K562 (cell line): Measurements from ENCODE around the gene FTHL17.

ENCODE experiments used
- BCL6 ChIP-seq: fragments of 250-450 bp; sonication (Bioruptor Pico); IDR thresholded peaks from 2 replicates; pipeline ENCODE4 v1.4.0; 2020
- CHD1 ChIP-seq: fragments of 200-600 bp; sonication (generic); IDR thresholded peaks from one replicate; pipeline ENCODE4 v1.6.1; 2012; ENCODE audit warnings: mild to moderate bottlenecking, moderate library complexity, low read length, inconsistent platforms
- JUN ChIP-seq, 2 experiments: sonication (generic) in 1 of 2; formaldehyde crosslinking in 1 of 2; IDR thresholded peaks; 2 replicates each; pipeline versions ENCODE4 v1.6.1 to v1.8.0; 2012 to 2022; ENCODE audit warnings: borderline replicate concordance in 2 of 2, mild to moderate bottlenecking in 2 of 2, improper control_type of control experiment in 1 of 2, low read depth in 1 of 2, low read length in 1 of 2, missing genetic modification reagents in 1 of 2
- KAT2B ChIP-seq: IDR thresholded peaks from one replicate; pipeline ENCODE4 v1.6.1; 2012; ENCODE audit warnings: low read depth, mild to moderate bottlenecking, control low read depth, inconsistent platforms, low read length, moderate library complexity
- KLF6 ChIP-seq: fragments of 250-450 bp; sonication (Bioruptor Pico); IDR thresholded peaks from 2 replicates; pipeline ENCODE4 v1.4.0; 2020; ENCODE audit warnings: mild to moderate bottlenecking, moderate library complexity, borderline replicate concordance
- MTA1 ChIP-seq: fragments of 450-650 bp; IDR thresholded peaks from 2 replicates; pipeline ENCODE4 v1.6.1; 2017; ENCODE audit warnings: borderline replicate concordance
- U2AF1 ChIP-seq: fragments of 200-400 bp; formaldehyde crosslinking; optimal IDR thresholded peaks from 2 replicates; pipeline ENCODE3; 2017; ENCODE audit warnings: mild to moderate bottlenecking, low read depth, low read length, moderate library complexity
- ZNF184 ChIP-seq: sonication (generic); formaldehyde crosslinking; IDR thresholded peaks from 2 replicates; pipeline ENCODE4 v1.5.0; 2020; ENCODE audit warnings: missing genetic modification reagents
- ZNF75A ChIP-seq: fragments of 450-650 bp; formaldehyde crosslinking; IDR thresholded peaks from 2 replicates; pipeline ENCODE4 v1.4.0; 2020; ENCODE audit warnings: mild to moderate bottlenecking
- ZNF766 ChIP-seq: fragments of 200-800 bp; sonication (Bioruptor generic); conservative IDR thresholded peaks from 2 replicates; pipeline ENCODE4 v1.6.1; 2016; ENCODE audit warnings: missing genetic modification characterization, missing compliant biosample characterization
- TF ChIP-seq, protein P1 (sequence below), 3 experiments: IDR thresholded peaks in 2 of 3; conservative IDR thresholded peaks in 1 of 3; 2 replicates each; pipeline ENCODE4 v1.5.1; 2011 to 2012; ENCODE audit warnings: low read length in 3 of 3, mild to moderate bottlenecking in 3 of 3, control low read depth in 2 of 3, improper control_type of control experiment in 1 of 3, inconsistent platforms in 1 of 3, low read depth in 1 of 3, mixed read lengths in 1 of 3, moderate library complexity in 1 of 3; ENCODE audit not compliant: insufficient read depth in 2 of 3

DNA sequence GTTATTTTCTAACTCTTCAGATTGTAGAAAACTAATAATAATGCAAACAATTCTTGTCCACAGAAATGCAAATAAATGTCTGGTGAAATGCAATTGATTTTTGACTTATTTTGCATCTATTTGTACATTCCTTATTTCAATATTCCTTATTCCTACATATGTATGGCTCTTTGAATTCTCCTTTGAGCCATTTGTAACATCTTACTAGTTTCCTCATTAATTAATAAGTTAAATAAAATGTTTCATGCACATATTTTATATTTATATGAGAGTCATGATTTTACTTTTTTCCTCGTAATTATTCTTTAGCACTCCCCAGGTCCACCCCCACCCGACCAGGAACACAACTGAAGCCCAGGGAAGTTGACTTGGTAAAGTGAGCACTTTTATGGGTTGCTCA is 2.7 kb upstream of the FTHL17 start:
- TF ChIP-seq BCL6 (CRISPR knock-in tag) = no peak
- no peak for TF ChIP-seq MTA1
- no peak for TF ChIP-seq ZNF75A (CRISPR knock-in tag)
- TF ChIP-seq U2AF1 = no peak
- TF ChIP-seq ZNF184 = no peak
- TF ChIP-seq KLF6 (CRISPR knock-in tag) = no peak
- no peak for TF ChIP-seq JUN (IDR thresholded peaks at IDR 0.05; ENCODE audit: borderline replicate concordance, low read depth, low read length)
- TF ChIP-seq JUN (CRISPR knock-in tag; IDR thresholded peaks at IDR 0.05; ENCODE audit: borderline replicate concordance) = no peak
- TF ChIP-seq, protein P1, sequence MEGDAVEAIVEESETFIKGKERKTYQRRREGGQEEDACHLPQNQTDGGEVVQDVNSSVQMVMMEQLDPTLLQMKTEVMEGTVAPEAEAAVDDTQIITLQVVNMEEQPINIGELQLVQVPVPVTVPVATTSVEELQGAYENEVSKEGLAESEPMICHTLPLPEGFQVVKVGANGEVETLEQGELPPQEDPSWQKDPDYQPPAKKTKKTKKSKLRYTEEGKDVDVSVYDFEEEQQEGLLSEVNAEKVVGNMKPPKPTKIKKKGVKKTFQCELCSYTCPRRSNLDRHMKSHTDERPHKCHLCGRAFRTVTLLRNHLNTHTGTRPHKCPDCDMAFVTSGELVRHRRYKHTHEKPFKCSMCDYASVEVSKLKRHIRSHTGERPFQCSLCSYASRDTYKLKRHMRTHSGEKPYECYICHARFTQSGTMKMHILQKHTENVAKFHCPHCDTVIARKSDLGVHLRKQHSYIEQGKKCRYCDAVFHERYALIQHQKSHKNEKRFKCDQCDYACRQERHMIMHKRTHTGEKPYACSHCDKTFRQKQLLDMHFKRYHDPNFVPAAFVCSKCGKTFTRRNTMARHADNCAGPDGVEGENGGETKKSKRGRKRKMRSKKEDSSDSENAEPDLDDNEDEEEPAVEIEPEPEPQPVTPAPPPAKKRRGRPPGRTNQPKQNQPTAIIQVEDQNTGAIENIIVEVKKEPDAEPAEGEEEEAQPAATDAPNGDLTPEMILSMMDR (IDR thresholded peaks at IDR 0.05 in 2 of 3, conservative IDR thresholded peaks at IDR 0.05 in 1 of 3; ENCODE audit: insufficient read depth in 2 of 3, low read depth in 1 of 3, low read length in 3 of 3) = no peak
- TF ChIP-seq KAT2B = no peak
- no peak for TF ChIP-seq CHD1
- no peak for TF ChIP-seq ZNF766 (CRISPR knock-in tag)
